Neuron (in vitro differentiated cells): Measurements from ENCODE around the gene AMIGO2.

Source experiments
- H2AFZ ChIP-seq: one replicate; pipeline ENCODE4 v1.6.1; 2013; ENCODE audit warnings: low read depth, mild to moderate bottlenecking, inconsistent platforms, low read length, moderate library complexity
- H3K27me3 ChIP-seq: one replicate; pipeline ENCODE4 v1.6.1; 2013; ENCODE audit warnings: low read length; ENCODE audit not compliant: insufficient read depth
- H3K36me3 ChIP-seq: one replicate; pipeline ENCODE4 v1.6.1; 2013; ENCODE audit warnings: low read length; ENCODE audit not compliant: insufficient read depth
- H3K4me1 ChIP-seq: one replicate; pipeline ENCODE4 v1.6.1; 2013; ENCODE audit warnings: low read length; ENCODE audit not compliant: insufficient read depth
- H3K4me3 ChIP-seq: 2 replicates; pipeline ENCODE4 v1.5.1; 2013; ENCODE audit warnings: mild to moderate bottlenecking, low read length, moderate library complexity
- H3K9me3 ChIP-seq: one replicate; pipeline ENCODE4 v1.6.1; 2013; ENCODE audit warnings: low read length

Gene AMIGO2

GRCh38 chr12:47033081-47033480 is 46.7 kb downstream of the AMIGO2 start:
- Histone ChIP-seq H3K36me3 (no peaks in the 10 kb centered on the region), H3K4me3 (no peak overlapping the region), H3K9me3 (no peaks in the 10 kb centered on the region), H3K27me3 (no peaks in the 10 kb centered on the region), H2AFZ (peak overlapping the region; percentile 53), H3K4me1 (no peaks in the 10 kb centered on the region)

GRCh38 chr12:47032644-47033043 is 47.1 kb downstream of the AMIGO2 start:
- Histone ChIP-seq H3K4me3 (no peak overlapping the region), H3K4me1 (no peaks in the 10 kb centered on the region)

GRCh38 chr12:47029903-47030302 is 49.9 kb downstream of the AMIGO2 start:
- Histone ChIP-seq H3K4me1 (no peaks in the 10 kb centered on the region), H3K9me3 (no peaks in the 10 kb centered on the region), H3K36me3 (no peaks in the 10 kb centered on the region)

More at GRCh38 chr12:47032644-47033043, 47.1 kb downstream of the AMIGO2 start:
- peak overlapping the region; percentile 53 for H2AFZ ChIP-seq
- H3K27me3 ChIP-seq, result no peaks in the 10 kb centered on the region
- H3K9me3 ChIP-seq, result no peaks in the 10 kb centered on the region
- H3K36me3 ChIP-seq, result no peaks in the 10 kb centered on the region

GRCh38 chr12:47028981-47029708 is 50.6 kb downstream of the AMIGO2 start:
- H3K4me3 ChIP-seq, result no peak overlapping the region
- H2AFZ ChIP-seq, result no peak overlapping the region
- no peaks in the 10 kb centered on the region for H3K9me3 ChIP-seq
- no peaks in the 10 kb centered on the region for H3K27me3 ChIP-seq
- H3K36me3 ChIP-seq, result no peaks in the 10 kb centered on the region
- no peaks in the 10 kb centered on the region for H3K4me1 ChIP-seq

More at GRCh38 chr12:47029903-47030302, 49.9 kb downstream of the AMIGO2 start:
- H2AFZ ChIP-seq, result no peak overlapping the region
- no peak overlapping the region for H3K4me3 ChIP-seq
- H3K27me3 ChIP-seq, result no peaks in the 10 kb centered on the region

DNA sequence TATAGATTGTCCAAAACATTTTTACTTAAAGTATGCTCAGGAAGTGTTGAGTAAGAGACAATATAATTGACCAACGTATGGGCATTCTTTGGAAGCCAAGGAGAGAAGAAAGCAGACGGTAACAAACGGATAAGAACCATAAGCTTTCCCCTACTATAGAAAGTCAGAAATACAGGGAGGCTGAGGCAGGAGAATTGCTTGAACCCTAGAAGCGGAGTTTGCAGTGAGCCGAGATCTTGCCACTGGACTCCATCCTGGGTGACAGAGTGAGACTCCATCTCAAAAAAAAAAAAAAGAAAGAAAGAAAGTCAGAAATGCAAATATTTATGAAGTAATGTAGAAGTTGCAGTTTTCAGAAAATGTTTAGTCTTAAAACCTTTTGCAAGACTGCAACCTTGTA is 51.6 kb downstream of the AMIGO2 start:
- Histone ChIP-seq H3K27me3 (no peaks in the 10 kb centered on the region), H3K9me3 (no peaks in the 10 kb centered on the region), H3K4me1 (no peaks in the 10 kb centered on the region), H2AFZ (no peak overlapping the region), H3K36me3 (no peaks in the 10 kb centered on the region), H3K4me3 (no peak overlapping the region)
